HepG2 (cell line): ENCODE results near the gene USP34. TPM values are rescaled to one million over a fixed set of nuclear protein-coding genes. Genes with fewer than 3 reads are reported as not detected.
A peak's percentile ranks its signal among the peaks of the same experiment; 100 is the strongest.

Source experiments
- ATF7-NPFF ChIP-seq: sonication (generic); formaldehyde crosslinking; IDR thresholded peaks from 2 replicates; pipeline ENCODE4 v1.8.1; 2023; ENCODE audit warnings: mild to moderate bottlenecking, low read depth, missing genetic modification reagents, moderate library complexity
- GZF1 ChIP-seq: sonication (generic); formaldehyde crosslinking; IDR thresholded peaks from 2 replicates; pipeline ENCODE4 v1.5.1; 2020; ENCODE audit warnings: mild to moderate bottlenecking, missing genetic modification reagents
- HOXA9 ChIP-seq: sonication (generic); formaldehyde crosslinking; IDR thresholded peaks from 2 replicates; pipeline ENCODE4 v1.8.1; 2022; ENCODE audit warnings: missing genetic modification reagents, mild to moderate bottlenecking, moderate library complexity, borderline replicate concordance
- IRF2 ChIP-seq: IDR thresholded peaks from 2 replicates; pipeline ENCODE4 v1.6.1; 2018; ENCODE audit warnings: missing genetic modification reagents, missing compliant biosample characterization
- KDM3A ChIP-seq: IDR thresholded peaks from 2 replicates; pipeline ENCODE4 v1.6.1; 2018; ENCODE audit warnings: low read depth, missing compliant biosample characterization
- KLF12 ChIP-seq: sonication (generic); formaldehyde crosslinking; IDR thresholded peaks from 2 replicates; pipeline ENCODE4 v1.4.0; 2020; ENCODE audit warnings: missing genetic modification reagents, borderline replicate concordance
- NCOR1 ChIP-seq: fragments of 200-600 bp; sonication (generic); IDR thresholded peaks from 2 replicates; pipeline ENCODE4 v1.7.0; 2017; ENCODE audit warnings: antibody characterized with exemption, low read length, borderline replicate concordance
- NFE2L1 ChIP-seq: sonication (generic); formaldehyde crosslinking; IDR thresholded peaks from 2 replicates; pipeline ENCODE4 v1.4.0; 2020; ENCODE audit warnings: missing genetic modification reagents, mild to moderate bottlenecking, borderline replicate concordance
- SMAD9 ChIP-seq: sonication (generic); formaldehyde crosslinking; IDR thresholded peaks from 2 replicates; pipeline ENCODE4 v1.5.1; 2020; ENCODE audit warnings: mild to moderate bottlenecking, missing genetic modification reagents
- TARDBP ChIP-seq: sonication (generic); formaldehyde crosslinking; IDR thresholded peaks from 2 replicates; pipeline ENCODE4 v1.8.0; 2022; ENCODE audit warnings: mild to moderate bottlenecking, missing genetic modification reagents
- YEATS2 ChIP-seq: sonication (generic); formaldehyde crosslinking; IDR thresholded peaks from 2 replicates; pipeline ENCODE4 v1.4.0; 2020; ENCODE audit warnings: missing genetic modification reagents, borderline replicate concordance
- ZNF205 ChIP-seq: IDR thresholded peaks from 2 replicates; pipeline ENCODE4 v1.6.1; 2018; ENCODE audit warnings: missing biosample characterization, missing genetic modification reagents
- ZNF234 ChIP-seq: sonication (generic); formaldehyde crosslinking; conservative IDR thresholded peaks from 2 replicates; pipeline ENCODE4 v1.5.1; 2020; ENCODE audit warnings: mild to moderate bottlenecking, missing genetic modification reagents
- ZNF235 ChIP-seq: sonication (generic); formaldehyde crosslinking; IDR thresholded peaks from 2 replicates; pipeline ENCODE4 v1.8.1; 2023; ENCODE audit warnings: mild to moderate bottlenecking, missing genetic modification reagents, borderline replicate concordance
- ZNF274 ChIP-seq: sonication (generic); formaldehyde crosslinking; IDR thresholded peaks from 2 replicates; pipeline ENCODE4 v1.5.1; 2020; ENCODE audit warnings: mild to moderate bottlenecking, missing genetic modification reagents
- ZNF34 ChIP-seq: sonication (generic); formaldehyde crosslinking; IDR thresholded peaks from 2 replicates; pipeline ENCODE4 v1.4.0; 2020; ENCODE audit warnings: mild to moderate bottlenecking, missing genetic modification reagents, borderline replicate concordance
- ZNF614 ChIP-seq: IDR thresholded peaks from 2 replicates; pipeline ENCODE4 v1.6.1; 2018; ENCODE audit warnings: missing biosample characterization, missing genetic modification reagents, inconsistent platforms, borderline replicate concordance
- ZNF652 ChIP-seq: IDR thresholded peaks from 2 replicates; pipeline ENCODE4 v1.6.1; 2016; ENCODE audit warnings: low read depth, borderline replicate concordance
- ZNF672 ChIP-seq: sonication (generic); formaldehyde crosslinking; IDR thresholded peaks from 2 replicates; pipeline ENCODE4 v1.8.1; 2022; ENCODE audit warnings: missing genetic modification reagents
- ZNF713 ChIP-seq: sonication (generic); formaldehyde crosslinking; IDR thresholded peaks from 2 replicates; pipeline ENCODE4 v1.4.0; 2020; ENCODE audit warnings: mild to moderate bottlenecking, missing genetic modification reagents
- ZNF775 ChIP-seq: sonication (generic); formaldehyde crosslinking; IDR thresholded peaks from 2 replicates; pipeline ENCODE4 v1.4.0; 2020; ENCODE audit warnings: missing genetic modification reagents, mild to moderate bottlenecking, moderate library complexity, borderline replicate concordance
- ZNF790 ChIP-seq: sonication (generic); formaldehyde crosslinking; IDR thresholded peaks from 2 replicates; pipeline ENCODE4 v1.8.0; 2022; ENCODE audit warnings: missing genetic modification reagents, mild to moderate bottlenecking, borderline replicate concordance
- polyA plus RNA-seq, 8 experiments: library from polyadenylated mRNA; depleted of rRNA in 3 of 8; stranded (reverse) in 7 of 8; unstranded in 1 of 8; fragments of >200 nt; fragmentation: Illumina TruSeq in 4 of 8; extraction: Trizol in 4 of 8; gene quantifications; 2 replicates each; pipeline versions ENCODE4 v1.2.1 to v1.2.3, GENCODE V29; 2011 to 2016; ENCODE audit warnings: low read depth in 4 of 8, missing spikeins in 1 of 8, mixed read lengths in 1 of 8; ENCODE audit not compliant: insufficient read depth in 1 of 8
- total RNA-seq, 5 experiments: library from RNA; depleted of rRNA; stranded (reverse); fragments of >200 nt; fragmentation: Illumina TruSeq; extraction: Trizol; gene quantifications; 2 replicates each; pipeline ENCODE4 v1.2.3, GENCODE V29; 2016; ENCODE audit warnings: low read depth in 1 of 5
- TF ChIP-seq, protein P1 (sequence below): sonication (generic); formaldehyde crosslinking; IDR thresholded peaks from 2 replicates; pipeline ENCODE4 v1.5.1; 2020; ENCODE audit warnings: mild to moderate bottlenecking, missing genetic modification reagents, moderate library complexity
- TF ChIP-seq, protein P2 (sequence below): sonication (generic); formaldehyde crosslinking; IDR thresholded peaks from 2 replicates; pipeline ENCODE4 v1.8.1; 2023; ENCODE audit warnings: mild to moderate bottlenecking, missing genetic modification reagents, borderline replicate concordance
- TF ChIP-seq, protein P3 (sequence below): fragments of 450-650 bp; IDR thresholded peaks from 2 replicates; pipeline ENCODE4 v1.6.1; 2017
- TF ChIP-seq, protein P4 (sequence below): sonication (generic); formaldehyde crosslinking; IDR thresholded peaks from 2 replicates; pipeline ENCODE4 v1.8.0; 2022; ENCODE audit warnings: mild to moderate bottlenecking, missing genetic modification reagents, moderate library complexity

Gene USP34
- total and polyA plus RNA-seq, 2 of the 13 experiments (the other 11 are each of a cell fraction or from before 2014, with no cell fraction given): 99.2 to 100 TPM

DNA sequence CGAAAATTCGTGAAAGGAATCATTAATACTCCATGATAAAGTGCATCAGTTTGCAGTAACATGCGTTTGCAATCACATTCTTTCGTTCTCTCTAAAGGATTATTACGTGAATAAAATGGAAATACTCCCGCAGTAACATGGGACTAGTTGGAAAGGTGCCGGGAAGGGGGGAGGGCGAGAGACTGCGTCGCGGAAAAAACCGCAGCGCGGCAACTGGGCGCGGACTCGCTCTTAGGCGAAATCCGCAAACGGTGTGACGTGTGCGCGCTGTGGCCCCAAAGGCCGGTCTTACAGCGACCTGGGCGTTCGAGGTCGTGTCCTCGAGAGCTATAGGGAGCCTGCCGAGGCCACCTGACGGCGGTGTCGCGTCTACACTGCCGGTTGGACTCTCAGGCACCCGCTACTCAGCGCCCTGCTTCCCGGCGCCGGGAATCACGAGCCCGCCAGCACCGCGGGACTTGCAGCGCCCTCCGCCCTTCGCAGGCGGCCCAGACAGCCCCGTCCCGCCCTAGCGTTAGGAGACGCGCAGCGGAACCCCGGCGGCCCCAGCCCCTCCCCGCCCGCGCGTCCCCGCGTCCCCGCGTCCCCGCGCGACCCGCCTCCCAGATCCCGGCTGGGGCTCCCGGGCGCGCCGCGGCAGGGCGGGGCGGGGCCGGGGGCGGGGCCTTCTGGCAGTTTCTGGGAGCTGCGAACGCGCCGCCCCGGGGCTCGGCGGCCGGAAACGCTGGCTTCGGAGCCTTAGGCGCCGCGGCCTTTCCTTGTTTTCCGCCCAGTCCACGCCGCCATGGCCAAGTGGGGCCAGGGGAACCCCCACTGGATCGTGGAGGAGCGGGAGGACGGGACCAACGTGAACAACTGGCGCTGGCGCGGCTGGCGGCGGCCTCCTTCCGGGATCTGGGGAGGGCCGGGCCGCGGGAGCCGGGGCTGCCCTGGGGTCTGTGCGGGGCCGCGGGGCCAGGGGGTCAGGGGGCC is 293.8 kb downstream of the USP34 start (continued):
- TF ChIP-seq YEATS2 (CRISPR knock-in tag) (peak; percentile 76), NFE2L1 (CRISPR knock-in tag) (no peak), ZNF614 (CRISPR knock-in tag) (peak; percentile 65; the same call in 1 of the 2 replicates), ZNF775 (CRISPR knock-in tag) (no peak), SMAD9 (CRISPR knock-in tag) (no peak), ZNF34 (CRISPR knock-in tag) (0 out of 2 replicates have a peak, but pooled peaks have one; percentile 26), IRF2 (CRISPR knock-in tag) (0 out of 2 replicates have a peak, but pooled peaks have one; percentile 69), ATF7-NPFF (CRISPR knock-in tag) (peak; percentile 17; the same call in 1 of the 2 replicates), TARDBP (CRISPR knock-in tag) (peak; percentile 63), KDM3A (CRISPR knock-in tag) (peak; percentile 92), NCOR1 (peak; percentile 51; the same call in 1 of the 2 replicates), GZF1 (peak; percentile 40; the same call in 1 of the 2 replicates), ZNF235 (CRISPR knock-in tag) (peak; percentile 82; the same call in 1 of the 2 replicates), ZNF274 (CRISPR knock-in tag) (peak; percentile 45), ZNF652 (CRISPR knock-in tag) (0 out of 2 replicates have a peak, but pooled peaks have one; percentile 7), ZNF713 (CRISPR knock-in tag) (no peak), ZNF205 (CRISPR knock-in tag) (0 out of 2 replicates have a peak, but pooled peaks have one; percentile 61), ZNF234 (CRISPR knock-in tag) (peak; percentile 88; the same call in 1 of the 2 replicates), HOXA9 (CRISPR knock-in tag) (peak; percentile 96), ZNF790 (CRISPR knock-in tag) (peak; percentile 97), KLF12 (CRISPR knock-in tag) (no peak), ZNF672 (no peak)
- TF ChIP-seq, protein P1, sequence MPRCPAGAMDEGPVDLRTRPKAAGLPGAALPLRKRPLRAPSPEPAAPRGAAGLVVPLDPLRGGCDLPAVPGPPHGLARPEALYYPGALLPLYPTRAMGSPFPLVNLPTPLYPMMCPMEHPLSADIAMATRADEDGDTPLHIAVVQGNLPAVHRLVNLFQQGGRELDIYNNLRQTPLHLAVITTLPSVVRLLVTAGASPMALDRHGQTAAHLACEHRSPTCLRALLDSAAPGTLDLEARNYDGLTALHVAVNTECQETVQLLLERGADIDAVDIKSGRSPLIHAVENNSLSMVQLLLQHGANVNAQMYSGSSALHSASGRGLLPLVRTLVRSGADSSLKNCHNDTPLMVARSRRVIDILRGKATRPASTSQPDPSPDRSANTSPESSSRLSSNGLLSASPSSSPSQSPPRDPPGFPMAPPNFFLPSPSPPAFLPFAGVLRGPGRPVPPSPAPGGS (CRISPR knock-in tag): peak; percentile 76; the same call in 1 of the 2 replicates
- TF ChIP-seq, protein P2, sequence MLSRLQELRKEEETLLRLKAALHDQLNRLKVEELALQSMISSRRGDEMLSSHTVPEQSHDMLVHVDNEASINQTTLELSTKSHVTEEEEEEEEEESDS: no peak; the same call in 1 of the 2 replicates
- TF ChIP-seq, protein P3, sequence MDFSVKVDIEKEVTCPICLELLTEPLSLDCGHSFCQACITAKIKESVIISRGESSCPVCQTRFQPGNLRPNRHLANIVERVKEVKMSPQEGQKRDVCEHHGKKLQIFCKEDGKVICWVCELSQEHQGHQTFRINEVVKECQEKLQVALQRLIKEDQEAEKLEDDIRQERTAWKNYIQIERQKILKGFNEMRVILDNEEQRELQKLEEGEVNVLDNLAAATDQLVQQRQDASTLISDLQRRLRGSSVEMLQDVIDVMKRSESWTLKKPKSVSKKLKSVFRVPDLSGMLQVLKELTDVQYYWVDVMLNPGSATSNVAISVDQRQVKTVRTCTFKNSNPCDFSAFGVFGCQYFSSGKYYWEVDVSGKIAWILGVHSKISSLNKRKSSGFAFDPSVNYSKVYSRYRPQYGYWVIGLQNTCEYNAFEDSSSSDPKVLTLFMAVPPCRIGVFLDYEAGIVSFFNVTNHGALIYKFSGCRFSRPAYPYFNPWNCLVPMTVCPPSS: no peak
- TF ChIP-seq, protein P4, sequence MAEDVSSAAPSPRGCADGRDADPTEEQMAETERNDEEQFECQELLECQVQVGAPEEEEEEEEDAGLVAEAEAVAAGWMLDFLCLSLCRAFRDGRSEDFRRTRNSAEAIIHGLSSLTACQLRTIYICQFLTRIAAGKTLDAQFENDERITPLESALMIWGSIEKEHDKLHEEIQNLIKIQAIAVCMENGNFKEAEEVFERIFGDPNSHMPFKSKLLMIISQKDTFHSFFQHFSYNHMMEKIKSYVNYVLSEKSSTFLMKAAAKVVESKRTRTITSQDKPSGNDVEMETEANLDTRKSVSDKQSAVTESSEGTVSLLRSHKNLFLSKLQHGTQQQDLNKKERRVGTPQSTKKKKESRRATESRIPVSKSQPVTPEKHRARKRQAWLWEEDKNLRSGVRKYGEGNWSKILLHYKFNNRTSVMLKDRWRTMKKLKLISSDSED (CRISPR knock-in tag): peak; percentile 71; the same call in 1 of the 2 replicates
